Endothelial cell of umbilical vein (primary cell): ENCODE data around the gene CAPZA2. TPM values are rescaled to one million over a fixed set of nuclear protein-coding genes. Genes with fewer than 3 reads are reported as not detected.

ENCODE experiments used
- BruUV-seq: library from RNA; stranded (reverse); fragments of 400-500 nt; replicated peaks from 2 replicates; lab custom pipeline; 2021; lab: Mats Ljungman, UMichigan
- CTCF ChIA-PET: fragments of 300-600, 350-600 bp; sonication (Branson Sonifier 250); formaldehyde crosslinking; loops from one replicate; lab custom pipeline; 2021; ENCODE audit warnings: antibody characterized with exemption, inconsistent platforms; lab: Charles Lee
- POLR2A ChIA-PET: fragments of 300-600, 350-600 bp; sonication (Branson Sonifier 250); formaldehyde crosslinking; loops from one replicate; lab custom pipeline; 2021; ENCODE audit warnings: antibody characterized with exemption, inconsistent platforms; lab: Charles Lee
- DNase-seq: peaks from one replicate; pipeline ENCODE4 v3.0.0-alpha.2; 2011; ENCODE audit warnings: low read depth, low spot score
- FAIRE-seq: peaks from 2 replicates; lab custom pipeline; 2011; peaks lifted over from hg19 to GRCh38; lab: Jason Lieb, UNC
- H2AFZ ChIP-seq: 2 replicates; pipeline ENCODE4 v1.6.0; 2012; ENCODE audit warnings: low read depth, low read length, control low read depth, inconsistent platforms
- H3K27ac ChIP-seq: 2 replicates; pipeline ENCODE4 v1.5.1; 2011; ENCODE audit warnings: low read depth, mild to moderate bottlenecking, control low read depth, low read length, moderate library complexity; ENCODE audit not compliant: insufficient read depth
- H3K27me3 ChIP-seq, 2 experiments: 2 replicates each; pipeline versions ENCODE4 v1.6.0 to v1.6.1; 2011; ENCODE audit warnings: low read length in 2 of 2, mixed read lengths in 1 of 2; ENCODE audit not compliant: control insufficient read depth in 2 of 2, insufficient read depth in 2 of 2
- H3K36me3 ChIP-seq, 2 experiments: 2 replicates in 1 of 2; 3 replicates in 1 of 2; pipeline ENCODE4 v1.5.1; 2011; ENCODE audit warnings: low read length in 2 of 2, mild to moderate bottlenecking in 1 of 2, moderate library complexity in 1 of 2; ENCODE audit not compliant: control insufficient read depth in 2 of 2, insufficient read depth in 2 of 2; ENCODE audit errors: extremely low read depth in 1 of 2
- H3K4me1 ChIP-seq: 3 replicates; pipeline ENCODE4 v1.5.1; 2011; ENCODE audit warnings: mild to moderate bottlenecking, low read length; ENCODE audit not compliant: control insufficient read depth, insufficient read depth; ENCODE audit errors: extremely low read depth
- H3K4me2 ChIP-seq: 2 replicates; pipeline ENCODE4 v1.6.1; 2011; ENCODE audit warnings: low read length, control low read depth, mixed read lengths; ENCODE audit not compliant: insufficient read depth
- H3K4me3 ChIP-seq, 3 experiments: fragments of 200-600 bp in 1 of 3; sonication (generic), shearing (Covaris generic) in 1 of 3; replicated peaks in 1 of 3; 2 replicates each; pipeline ENCODE4 v1.5.1; 2011 to 2016; ENCODE audit warnings: control low read depth in 3 of 3, low read length in 3 of 3, mild to moderate bottlenecking in 2 of 3, inconsistent platforms in 1 of 3, low read depth in 1 of 3, moderate library complexity in 1 of 3; ENCODE audit not compliant: insufficient read depth in 1 of 3
- H3K79me2 ChIP-seq: 2 replicates; pipeline ENCODE4 v1.6.0; 2012; ENCODE audit warnings: low read length, inconsistent platforms; ENCODE audit not compliant: control insufficient read depth, insufficient read depth
- H3K9ac ChIP-seq: replicated peaks from 2 replicates; pipeline ENCODE3; 2011; ENCODE audit warnings: low read length, control low read depth; ENCODE audit not compliant: insufficient read depth; ENCODE audit errors: extremely low read depth
- H3K9me1 ChIP-seq: replicated peaks from 3 replicates; pipeline ENCODE4 v1.6.0; 2011; ENCODE audit warnings: mild to moderate bottlenecking, low read length; ENCODE audit not compliant: control insufficient read depth, insufficient read depth; ENCODE audit errors: extremely low read depth
- H3K9me3 ChIP-seq: replicated peaks from 2 replicates; pipeline ENCODE4 v1.5.1; 2012; ENCODE audit warnings: low read length, inconsistent platforms; ENCODE audit not compliant: control insufficient read depth, insufficient read depth
- H4K20me1 ChIP-seq: replicated peaks from 2 replicates; pipeline ENCODE3; 2011; ENCODE audit warnings: mild to moderate bottlenecking, low read length; ENCODE audit not compliant: control insufficient read depth, insufficient read depth; ENCODE audit errors: extremely low read depth
- EZH2 ChIP-seq: IDR thresholded peaks from 2 replicates; pipeline ENCODE4 v1.6.1; 2012; ENCODE audit warnings: borderline replicate concordance, low read depth, mild to moderate bottlenecking, moderate library complexity, low read length, inconsistent platforms; ENCODE audit not compliant: severe bottlenecking
- FOS ChIP-seq: IDR thresholded peaks from 2 replicates; pipeline ENCODE4 v1.6.1; 2011; ENCODE audit warnings: mild to moderate bottlenecking, low read length, moderate library complexity, borderline replicate concordance; ENCODE audit not compliant: insufficient read depth
- GATA2 ChIP-seq: IDR thresholded peaks from 2 replicates; pipeline ENCODE4 v1.7.0; 2011; ENCODE audit warnings: low read depth, mild to moderate bottlenecking, moderate library complexity, mixed read lengths, low read length; ENCODE audit not compliant: insufficient read length, insufficient read depth
- JUN ChIP-seq: IDR thresholded peaks from 2 replicates; pipeline ENCODE4 v1.6.1; 2011; ENCODE audit warnings: borderline replicate concordance, low read depth; ENCODE audit not compliant: insufficient read length, insufficient read depth
- MYC ChIP-seq: IDR thresholded peaks from one replicate; pipeline ENCODE4 v1.6.1; 2011; ENCODE audit warnings: mild to moderate bottlenecking, low read depth, low read length
- POLR2A ChIP-seq: IDR thresholded peaks from 2 replicates; pipeline ENCODE4 v1.6.1; 2012; ENCODE audit warnings: low read depth, mild to moderate bottlenecking, control low read depth, low read length
- POLR2AphosphoS5 ChIP-seq: IDR thresholded peaks from 2 replicates; pipeline ENCODE4 v1.6.1; 2012; ENCODE audit warnings: low read depth, mild to moderate bottlenecking, control low read depth, low read length, moderate library complexity; ENCODE audit not compliant: insufficient read depth
- dilution Hi-C: fragments of 300-500 bp; cut with MboI; formaldehyde crosslinking; loops from one replicate; pipeline ENCODE4 v1.15.0; 2019; ENCODE audit warnings: low sequenced_read_pairs; ENCODE audit not compliant: extremely low pct_ligation_motif_present
- intact Hi-C: fragments of 100-400 bp; cut with micrococcal nuclease; formaldehyde crosslinking; loops from one replicate; pipeline ENCODE4 v1.10.0; 2022
- polyA plus RNA-seq, 4 experiments: library from polyadenylated mRNA; depleted of rRNA in 3 of 4; stranded (reverse) in 3 of 4; unstranded in 1 of 4; fragments of >200 nt; gene quantifications; 2 replicates each; pipeline versions ENCODE4 v1.2.1 to v1.2.3, GENCODE V29; 2011 to 2012; ENCODE audit warnings: missing spikeins in 1 of 4
- total RNA-seq: library from RNA; stranded (reverse); gene quantifications from 2 replicates; pipeline ENCODE4 v1.2.3, GENCODE V29; 2021
- TF ChIP-seq, protein P1 (sequence below): IDR thresholded peaks from 2 replicates; pipeline ENCODE4 v1.6.1; 2011; ENCODE audit not compliant: insufficient read depth, insufficient read length
- TF ChIP-seq, protein P2 (sequence below), 2 donors: IDR thresholded peaks; 1 replicate in 1 of 2; 2 replicates in 1 of 2; pipeline ENCODE4 v1.5.1; 2011; ENCODE audit warnings: low read length in 2 of 2, mild to moderate bottlenecking in 2 of 2, moderate library complexity in 2 of 2, control low read depth in 1 of 2, inconsistent platforms in 1 of 2, low read depth in 1 of 2; ENCODE audit not compliant: insufficient read depth in 1 of 2; ENCODE audit errors: extremely low read depth in 1 of 2

CAPZA2 gene
- total and polyA plus RNA-seq, 2 donors (not counting 3 experiments of a cell fraction or from before 2014, with no cell fraction given) = 48.1 to 347 TPM

DNA sequence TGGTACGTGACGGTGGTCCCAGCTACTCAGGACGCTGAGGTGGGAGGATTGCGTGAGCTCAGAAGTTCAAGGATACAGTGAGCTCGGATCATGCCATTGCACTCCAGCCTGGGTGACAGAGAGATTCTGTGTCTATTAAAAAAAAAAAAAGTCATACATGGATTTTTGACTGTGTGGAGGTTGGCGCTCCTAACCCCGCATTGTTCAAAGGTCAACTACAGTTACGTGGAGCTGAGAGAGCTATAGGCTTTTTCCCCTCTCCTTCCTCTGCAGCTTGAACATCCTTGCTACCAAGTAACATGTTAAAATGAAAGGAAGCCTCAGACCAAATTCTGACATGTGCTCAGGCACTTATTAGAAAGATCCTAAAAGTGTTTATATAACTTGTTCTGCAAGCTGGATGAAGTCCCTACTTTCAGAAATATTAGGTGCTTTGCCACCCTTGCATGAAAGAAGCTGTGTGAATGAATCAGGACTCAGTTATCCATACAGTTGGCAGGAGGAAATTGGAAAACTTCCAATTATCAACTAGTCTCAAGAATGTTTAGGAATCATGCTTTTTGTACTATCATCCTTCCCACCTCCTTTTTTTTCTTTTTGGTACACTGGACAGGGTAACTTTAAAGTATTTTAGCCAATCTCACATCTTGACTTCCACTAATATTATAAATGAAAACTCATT is 78.4 kb downstream of the CAPZA2 start:
- Histone ChIP-seq H2AFZ (no peak overlapping the region), H3K9ac (no peak overlapping the region), H3K27me3 (peaks cover 1 to 4% of the 10 kb centered on the region in 2 experiments), H3K27ac (no peak overlapping the region), H3K9me1 (no peaks in the 10 kb centered on the region), H3K4me2 (no peak overlapping the region), H3K79me2 (no peaks in the 10 kb centered on the region), H3K4me1 (no peaks in the 10 kb centered on the region), H4K20me1 (no peaks in the 10 kb centered on the region), H3K9me3 (no peaks in the 10 kb centered on the region), H3K4me3 (no peak overlapping the region), H3K36me3 (no peaks in the 10 kb centered on the region)
- DNase-seq = no peak
- POLR2A ChIA-PET = interaction anchor here (0.5 kb wide), 1 partner anchor 49 kb away, joined by 3 read pairs; no protein-coding TSS in a partner anchor
- intact Hi-C loops = no loop called here
- TF ChIP-seq, protein P1, sequence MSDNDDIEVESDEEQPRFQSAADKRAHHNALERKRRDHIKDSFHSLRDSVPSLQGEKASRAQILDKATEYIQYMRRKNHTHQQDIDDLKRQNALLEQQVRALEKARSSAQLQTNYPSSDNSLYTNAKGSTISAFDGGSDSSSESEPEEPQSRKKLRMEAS = no peak
- TF ChIP-seq, protein P2, sequence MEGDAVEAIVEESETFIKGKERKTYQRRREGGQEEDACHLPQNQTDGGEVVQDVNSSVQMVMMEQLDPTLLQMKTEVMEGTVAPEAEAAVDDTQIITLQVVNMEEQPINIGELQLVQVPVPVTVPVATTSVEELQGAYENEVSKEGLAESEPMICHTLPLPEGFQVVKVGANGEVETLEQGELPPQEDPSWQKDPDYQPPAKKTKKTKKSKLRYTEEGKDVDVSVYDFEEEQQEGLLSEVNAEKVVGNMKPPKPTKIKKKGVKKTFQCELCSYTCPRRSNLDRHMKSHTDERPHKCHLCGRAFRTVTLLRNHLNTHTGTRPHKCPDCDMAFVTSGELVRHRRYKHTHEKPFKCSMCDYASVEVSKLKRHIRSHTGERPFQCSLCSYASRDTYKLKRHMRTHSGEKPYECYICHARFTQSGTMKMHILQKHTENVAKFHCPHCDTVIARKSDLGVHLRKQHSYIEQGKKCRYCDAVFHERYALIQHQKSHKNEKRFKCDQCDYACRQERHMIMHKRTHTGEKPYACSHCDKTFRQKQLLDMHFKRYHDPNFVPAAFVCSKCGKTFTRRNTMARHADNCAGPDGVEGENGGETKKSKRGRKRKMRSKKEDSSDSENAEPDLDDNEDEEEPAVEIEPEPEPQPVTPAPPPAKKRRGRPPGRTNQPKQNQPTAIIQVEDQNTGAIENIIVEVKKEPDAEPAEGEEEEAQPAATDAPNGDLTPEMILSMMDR (IDR thresholded peaks at IDR 0.05; ENCODE audit: extremely low read depth in 1 of 2, insufficient read depth in 1 of 2, low read depth in 1 of 2, low read length in 2 of 2) = no peak
- TF ChIP-seq EZH2 (no peak), POLR2AphosphoS5 (no peak), JUN (no peak), FOS (no peak), POLR2A (no peak), MYC (no peak), GATA2 (no peak)
- CTCF ChIA-PET = interaction anchor here (1.3 to 2.1 kb wide), 3 partner anchors 9 to 48 kb away, joined by 6 to 11 read pairs (median 10); no protein-coding TSS in a partner anchor
- FAIRE-seq = peak; percentile 15
- dilution Hi-C loops = no loop called here
- no TSS peak for BruUV-seq
